DOHH2 (cell line): Measurements from ENCODE around the gene ATP2A1.

Experiments used
- CTCF ChIP-seq: fragments of 200-600 bp; sonication (generic); IDR thresholded peaks from one replicate; pipeline ENCODE4 v1.5.1; 2014; ENCODE audit warnings: antibody characterized with exemption, mild to moderate bottlenecking, low read depth, low read length; ENCODE audit not compliant: poor library complexity, severe bottlenecking
- EZH2phosphoT487 ChIP-seq: fragments of 200-600 bp; sonication (generic); IDR thresholded peaks from 2 replicates; pipeline ENCODE4 v1.6.1; 2017; ENCODE audit warnings: borderline replicate concordance, mild to moderate bottlenecking, antibody characterized with exemption, low read length, moderate library complexity, mixed read lengths

GRCh38 chr16:28917095-28917494 lies 38.8 kb downstream of the ATP2A1 start:
- TF ChIP-seq CTCF (no peak), EZH2phosphoT487 (no peak)
